Lung (tissue), 12 donors: ENCODE results near the gene NPIPA1. TPM values are rescaled to one million over a fixed set of nuclear protein-coding genes. Genes with fewer than 3 reads are reported as not detected.

ENCODE experiments used
- ATAC-seq: fragments of 200-7000 bp; cut with Tn5 transposase; one replicate; pipeline ENCODE4 v1.9.1; 2020; ENCODE audit warnings: moderate number of reproducible peaks; ENCODE audit not compliant: insufficient read depth, low FRiP score
- DNase-seq, 3 donors: peaks; one replicate each; pipeline ENCODE4 v3.0.0-alpha.2; 2013 to 2017
- H3K27ac ChIP-seq, 2 donors: one replicate each; pipeline ENCODE4 v1.5.1; 2013; ENCODE audit warnings: mild to moderate bottlenecking in 2 of 2, moderate library complexity in 2 of 2, control low read depth in 1 of 2, inconsistent platforms in 1 of 2, low read depth in 1 of 2, low read length in 1 of 2
- H3K27me3 ChIP-seq, 3 donors: one replicate each; pipeline ENCODE4 v1.5.1; 2013; ENCODE audit warnings: low read length in 2 of 3; ENCODE audit not compliant: control insufficient read depth in 3 of 3, insufficient read depth in 3 of 3
- H3K36me3 ChIP-seq, 4 donors: one replicate each; pipeline ENCODE4 v1.5.1; 2013; ENCODE audit warnings: low read length in 4 of 4, mild to moderate bottlenecking in 1 of 4, moderate library complexity in 1 of 4; ENCODE audit not compliant: control insufficient read depth in 4 of 4, insufficient read depth in 4 of 4
- H3K4me1 ChIP-seq, 5 donors: one replicate each; pipeline ENCODE4 v1.5.1; 2013; ENCODE audit warnings: low read length in 5 of 5, mild to moderate bottlenecking in 2 of 5, moderate library complexity in 1 of 5; ENCODE audit not compliant: control insufficient read depth in 5 of 5, insufficient read depth in 5 of 5
- H3K4me3 ChIP-seq: one replicate; pipeline ENCODE4 v1.5.1; 2013; ENCODE audit warnings: mild to moderate bottlenecking, control low read depth, moderate library complexity
- H3K9ac ChIP-seq, 2 donors: one replicate each; pipeline ENCODE4 v1.5.1; 2013; ENCODE audit warnings: low read length in 2 of 2, control low read depth in 1 of 2; ENCODE audit not compliant: insufficient read depth in 1 of 2
- H3K9me3 ChIP-seq, 4 donors: one replicate each; pipeline ENCODE4 v1.5.1; 2013; ENCODE audit warnings: low read length in 3 of 4, mild to moderate bottlenecking in 1 of 4, moderate library complexity in 1 of 4; ENCODE audit not compliant: control insufficient read depth in 4 of 4, insufficient read depth in 3 of 4
- WGBS, 2 donors: extraction: QIAGEN DNeasy Blood & Tissue Kit; methylation state at CpG; one replicate each; pipeline ENCODE4 v1.1.7; 2013; 5-methylcytosine and 5-hydroxymethylcytosine counted together
- polyA plus RNA-seq, 2 donors: library from polyadenylated mRNA; stranded (reverse); fragments of 200-250 nt; gene quantifications; one replicate each; pipeline ENCODE4 v1.2.1, GENCODE V29; 2013
- total RNA-seq, 2 donors: library from RNA; depleted of rRNA in 1 of 2; stranded (reverse); fragments of >200 nt in 1 of 2; gene quantifications; one replicate each; pipeline ENCODE4 v1.2.1, GENCODE V29; 2014 to 2021
- TF ChIP-seq, protein P1 (sequence below): IDR thresholded peaks from 2 replicates; pipeline ENCODE4 v1.5.1; 2012; ENCODE audit warnings: mild to moderate bottlenecking; ENCODE audit errors: control extremely low read depth, extremely low read depth
- donor health status: control.
- donor health status: control.
- donor health status: Bipolar disorder and iron deficiency.
- donor health status: healthy.
- donor health status: DM: yes; HTN: yes; CAD: no.

The NPIPA1 gene
- total and polyA plus RNA-seq, 4 donors: 49.7 to 90.0 (median 75.3) TPM

DNA sequence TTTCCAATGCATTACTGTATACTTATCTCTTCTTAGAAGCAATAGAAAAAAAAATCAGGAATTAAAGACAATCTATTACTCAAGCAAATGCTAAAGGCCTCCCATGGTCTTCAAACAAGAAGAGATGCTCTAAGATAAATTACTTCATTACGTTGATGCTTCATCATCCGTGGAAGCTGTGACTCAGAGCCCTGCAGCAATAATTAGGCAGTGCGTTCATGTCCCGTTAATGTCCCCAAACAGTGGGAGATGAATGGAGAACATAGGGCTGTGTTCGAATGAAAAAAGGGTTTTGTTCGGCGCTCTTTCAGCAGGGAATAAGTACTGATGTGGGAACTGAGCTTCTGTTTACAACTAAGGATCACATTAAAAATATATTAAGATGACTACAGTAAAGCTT lies 21.7 kb downstream of the NPIPA1 start:
- 90 to 91% methylated on average over 7 of the region's 7 CpGs for WGBS, 2 donors
- H3K36me3 ChIP-seq: no peaks in the 10 kb centered on the region
- peaks cover 0 to 3% (median 0%) of the 10 kb centered on the region in 4 donors for H3K9me3 ChIP-seq
- TF ChIP-seq, protein P1, sequence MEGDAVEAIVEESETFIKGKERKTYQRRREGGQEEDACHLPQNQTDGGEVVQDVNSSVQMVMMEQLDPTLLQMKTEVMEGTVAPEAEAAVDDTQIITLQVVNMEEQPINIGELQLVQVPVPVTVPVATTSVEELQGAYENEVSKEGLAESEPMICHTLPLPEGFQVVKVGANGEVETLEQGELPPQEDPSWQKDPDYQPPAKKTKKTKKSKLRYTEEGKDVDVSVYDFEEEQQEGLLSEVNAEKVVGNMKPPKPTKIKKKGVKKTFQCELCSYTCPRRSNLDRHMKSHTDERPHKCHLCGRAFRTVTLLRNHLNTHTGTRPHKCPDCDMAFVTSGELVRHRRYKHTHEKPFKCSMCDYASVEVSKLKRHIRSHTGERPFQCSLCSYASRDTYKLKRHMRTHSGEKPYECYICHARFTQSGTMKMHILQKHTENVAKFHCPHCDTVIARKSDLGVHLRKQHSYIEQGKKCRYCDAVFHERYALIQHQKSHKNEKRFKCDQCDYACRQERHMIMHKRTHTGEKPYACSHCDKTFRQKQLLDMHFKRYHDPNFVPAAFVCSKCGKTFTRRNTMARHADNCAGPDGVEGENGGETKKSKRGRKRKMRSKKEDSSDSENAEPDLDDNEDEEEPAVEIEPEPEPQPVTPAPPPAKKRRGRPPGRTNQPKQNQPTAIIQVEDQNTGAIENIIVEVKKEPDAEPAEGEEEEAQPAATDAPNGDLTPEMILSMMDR: no peak
- no peak for DNase-seq
- H3K4me1 ChIP-seq: peaks cover 0 to 4% (median 0%) of the 10 kb centered on the region in 5 donors
- H3K27ac ChIP-seq: no peak overlapping the region
- no peaks in the 10 kb centered on the region for H3K27me3 ChIP-seq
- H3K4me3 ChIP-seq: no peak overlapping the region
- H3K9ac ChIP-seq: no peak overlapping the region
- no peak for ATAC-seq

DNA sequence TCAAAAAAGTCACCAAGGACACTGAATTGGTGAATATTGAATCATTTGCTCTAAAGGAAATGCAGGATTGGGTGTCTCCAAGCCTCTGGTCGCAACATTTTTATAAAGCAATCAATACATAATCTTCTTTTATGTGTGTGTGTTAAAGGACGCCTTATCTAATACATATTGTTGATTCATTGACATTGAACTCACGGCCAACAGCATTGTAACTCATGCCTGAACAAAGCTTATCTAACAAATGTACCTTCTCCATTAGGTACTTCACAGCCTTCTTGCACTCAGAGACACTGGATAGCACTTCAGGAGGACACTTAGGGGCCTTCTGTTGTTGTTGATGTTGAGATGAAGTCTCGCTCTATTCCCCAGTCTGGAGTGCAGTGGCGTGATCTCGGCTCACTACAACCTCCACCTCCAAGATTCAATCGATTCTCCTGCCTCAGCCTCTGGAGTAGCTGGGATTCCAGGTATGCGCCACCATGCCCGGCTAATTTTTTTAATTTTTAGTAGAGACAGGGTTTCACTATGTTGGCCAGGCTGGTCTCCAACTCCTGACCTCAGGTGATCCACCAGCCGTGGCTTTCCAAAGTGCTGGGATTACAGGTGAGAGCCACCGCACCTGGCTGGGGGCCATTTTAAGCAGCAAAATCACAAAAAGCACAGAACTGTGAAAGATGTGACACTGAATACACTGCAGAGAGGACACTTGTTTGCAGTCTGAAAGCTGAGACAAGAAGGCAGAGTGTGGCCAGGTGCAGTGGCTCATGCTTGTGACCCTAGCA lies 24.4 kb downstream of the NPIPA1 start:
- H3K36me3 ChIP-seq: no peaks in the 10 kb centered on the region
- H3K9ac ChIP-seq: no peak overlapping the region
- H3K4me1 ChIP-seq: peaks cover 0 to 4% (median 0%) of the 10 kb centered on the region in 5 donors
- H3K9me3 ChIP-seq: peaks cover 0 to 3% (median 0%) of the 10 kb centered on the region in 4 donors
- 87 to 93% methylated on average over 11 of the region's 11 CpGs for WGBS, 2 donors
- ATAC-seq: no peak
- no peak overlapping the region for H3K27ac ChIP-seq
- H3K4me3 ChIP-seq: no peak overlapping the region
- TF ChIP-seq, protein P1: no peak
- no peak for DNase-seq
- no peaks in the 10 kb centered on the region for H3K27me3 ChIP-seq

DNA sequence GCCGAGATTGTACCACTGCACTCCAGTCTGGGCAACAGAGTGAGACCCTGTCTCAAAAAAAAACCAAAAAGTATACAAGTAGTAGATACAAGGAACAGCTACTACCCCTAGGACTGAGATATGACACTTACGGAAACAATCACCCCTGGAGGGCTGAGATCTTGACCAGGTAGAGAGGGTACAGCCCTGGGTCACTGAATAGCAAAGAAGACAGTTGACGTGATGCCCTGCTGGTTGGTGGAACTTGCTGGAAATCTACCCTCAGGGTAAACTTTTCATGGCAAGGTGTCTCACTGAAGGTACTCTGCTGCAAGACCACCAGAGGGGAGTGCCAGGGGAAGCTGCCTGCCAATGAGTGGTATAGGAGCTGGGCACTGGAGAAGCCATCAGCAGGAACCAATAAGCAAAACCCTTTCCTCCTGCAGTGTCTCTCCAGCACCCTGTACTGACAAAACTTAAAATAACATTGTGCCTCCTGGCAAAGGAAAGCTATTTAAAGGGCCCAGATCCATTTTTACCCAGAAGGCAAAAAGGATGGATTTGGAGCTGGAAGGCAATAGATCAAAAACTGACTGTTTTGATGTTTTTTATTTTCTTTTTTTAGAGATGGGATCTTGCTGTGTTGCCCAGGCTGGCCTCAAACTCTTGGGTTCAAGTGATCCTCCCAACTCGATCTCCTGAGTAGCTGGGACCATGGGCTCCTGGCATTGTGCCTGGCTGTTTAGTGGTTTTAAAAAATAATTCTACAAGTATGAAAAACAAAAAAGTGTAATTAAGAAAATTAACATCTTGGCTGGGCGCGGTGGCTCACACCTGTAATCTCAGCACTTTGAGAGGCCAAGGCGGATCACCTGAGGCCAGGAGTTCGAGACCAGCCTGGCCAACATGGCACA lies 26.3 kb downstream of the NPIPA1 start:
- DNase-seq (no peak), ATAC-seq (no peak)
- Histone ChIP-seq H3K27me3 (no peaks in the 10 kb centered on the region), H3K36me3 (no peaks in the 10 kb centered on the region), H3K27ac (no peak overlapping the region), H3K4me1 (no peaks in the 10 kb centered on the region), H3K4me3 (no peak overlapping the region), H3K9me3 (peaks cover 0 to 3% (median 0%) of the 10 kb centered on the region in 4 donors), H3K9ac (no peak overlapping the region)
- 79 to 83% methylated on average over 8 of the region's 8 CpGs for WGBS, 2 donors
- TF ChIP-seq, protein P1: no peak
